HG02981 (cell line): ENCODE data around the gene PLCB4.

Source experiments
- ATAC-seq: cut with Tn5 transposase; IDR thresholded peaks from one replicate; pipeline ENCODE4 v1.9.1; 2021; ENCODE audit warnings: mild to moderate bottlenecking, moderate library complexity; ENCODE audit not compliant: unreplicated experiment

PLCB4 gene

DNA sequence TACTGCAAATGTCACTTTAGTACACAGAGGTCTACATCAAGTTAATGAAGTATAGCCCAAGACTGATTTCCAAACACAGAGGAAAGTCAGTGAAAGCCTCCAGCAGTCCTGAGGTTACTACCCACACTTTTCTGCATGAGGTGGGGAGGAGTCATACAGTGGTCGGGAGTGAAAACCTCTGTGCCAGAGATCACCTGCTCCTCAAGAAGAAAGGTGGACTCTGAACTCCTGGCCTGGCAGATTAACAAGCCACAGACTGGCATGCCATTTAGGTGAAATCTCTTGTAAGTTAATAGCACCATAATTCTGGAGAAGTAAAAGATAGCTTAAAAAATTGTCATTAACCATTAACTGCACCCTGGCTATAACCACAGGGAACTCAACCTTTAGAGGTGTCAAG is 320.5 kb downstream of the PLCB4 start:
- no peak for ATAC-seq

DNA sequence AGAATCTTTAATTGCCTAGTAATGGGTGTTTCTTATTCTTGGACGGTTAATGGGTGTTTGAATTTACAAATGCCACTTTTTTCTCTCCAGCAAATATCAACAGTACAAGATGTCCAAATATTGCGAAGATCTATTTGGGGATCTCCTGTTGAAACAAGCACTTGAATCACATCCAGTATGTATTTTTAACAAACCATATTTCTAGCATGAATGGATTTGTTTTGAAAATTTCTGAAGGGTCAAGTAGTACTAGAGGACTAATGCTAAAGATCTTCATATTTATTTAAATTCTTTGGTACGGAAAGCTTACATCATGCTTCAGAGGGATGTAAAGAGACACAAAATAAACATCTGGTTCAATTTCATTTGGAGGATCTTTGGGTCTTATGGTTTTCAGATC is 321.6 kb downstream of the PLCB4 start:
- ATAC-seq: no peak

DNA sequence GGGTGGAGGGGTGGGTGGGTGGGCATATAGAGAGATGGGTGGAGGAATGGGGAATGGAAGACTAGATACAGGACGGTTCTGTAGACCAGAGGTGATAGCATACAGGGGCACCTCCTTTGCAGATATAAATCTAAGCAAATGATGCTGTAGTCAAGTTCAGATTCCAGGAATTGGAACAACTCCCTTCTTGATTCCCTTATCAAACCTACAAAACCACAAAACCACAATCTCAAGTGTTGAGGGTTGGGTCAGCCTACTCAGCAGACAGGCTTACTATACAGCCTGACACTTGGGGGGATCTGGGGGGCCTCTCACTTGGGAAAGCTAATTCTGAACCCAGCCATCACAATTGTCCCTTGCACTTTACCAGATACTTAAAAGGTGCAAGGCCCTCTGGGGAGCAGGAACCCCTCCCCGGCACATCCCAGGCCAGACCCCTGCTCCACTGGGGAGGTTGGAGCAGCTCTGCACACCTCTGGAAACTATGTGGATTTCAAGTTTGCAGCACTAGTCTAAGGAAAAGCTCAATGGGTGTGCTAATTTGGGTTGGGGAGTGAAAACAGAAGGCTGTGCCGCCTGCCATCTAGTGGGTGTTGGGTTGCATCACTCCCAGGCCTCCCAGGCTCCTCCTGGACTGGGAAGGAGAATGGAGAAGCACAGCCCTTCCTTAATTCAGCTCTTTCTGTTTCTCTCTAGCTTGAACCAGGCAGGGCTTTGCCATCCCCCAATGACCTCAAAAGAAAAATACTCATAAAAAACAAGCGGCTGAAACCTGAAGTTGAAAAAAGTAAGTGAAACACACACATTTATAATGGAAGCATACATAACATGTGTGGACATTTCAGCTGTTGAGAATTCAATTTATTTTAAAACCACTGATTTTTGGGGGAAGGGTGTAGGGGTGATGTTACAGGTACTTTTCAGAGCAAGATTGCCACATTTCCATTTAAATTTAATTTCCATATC is 324.3 kb downstream of the PLCB4 start:
- ATAC-seq: peak; percentile 53

DNA sequence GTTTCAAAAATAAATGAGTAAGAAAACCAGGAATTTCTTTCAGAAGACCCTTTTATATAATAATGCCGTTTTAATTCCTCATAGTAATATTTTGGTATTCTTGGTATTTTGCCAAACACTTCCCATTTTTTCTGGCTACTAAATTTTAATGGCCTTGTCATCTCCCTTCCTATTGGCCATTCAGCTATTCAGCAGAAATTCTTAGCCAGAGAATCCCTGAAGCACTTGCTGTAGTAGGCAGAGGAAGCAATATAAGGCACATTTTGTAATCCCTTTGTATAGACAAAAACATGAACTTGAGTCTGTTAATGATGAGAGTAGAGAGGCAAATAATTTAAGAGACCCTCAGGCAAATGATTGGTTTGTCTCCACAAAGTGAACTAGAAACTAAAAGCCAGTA is 327.1 kb downstream of the PLCB4 start:
- no peak for ATAC-seq

DNA sequence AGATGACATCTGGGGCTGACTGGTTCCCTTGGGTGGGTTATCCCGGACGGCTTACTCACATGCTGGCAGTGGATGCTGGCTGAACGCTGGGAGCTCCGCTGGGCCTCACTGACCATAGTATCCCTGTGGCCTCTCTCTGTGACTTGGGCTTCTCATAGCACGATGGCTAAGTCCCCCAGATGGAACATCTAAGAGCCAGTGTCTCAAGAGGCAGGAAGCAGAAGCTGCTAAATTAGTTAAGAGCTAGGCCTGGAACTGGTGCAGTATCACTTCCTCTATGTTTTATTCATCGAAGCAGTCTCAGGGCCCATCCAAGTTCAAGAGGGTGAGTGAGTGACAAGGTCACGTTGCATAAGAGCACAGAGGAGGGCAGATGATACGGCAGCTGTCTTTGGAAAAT is 329.0 kb downstream of the PLCB4 start:
- peak; percentile 92 for ATAC-seq

DNA sequence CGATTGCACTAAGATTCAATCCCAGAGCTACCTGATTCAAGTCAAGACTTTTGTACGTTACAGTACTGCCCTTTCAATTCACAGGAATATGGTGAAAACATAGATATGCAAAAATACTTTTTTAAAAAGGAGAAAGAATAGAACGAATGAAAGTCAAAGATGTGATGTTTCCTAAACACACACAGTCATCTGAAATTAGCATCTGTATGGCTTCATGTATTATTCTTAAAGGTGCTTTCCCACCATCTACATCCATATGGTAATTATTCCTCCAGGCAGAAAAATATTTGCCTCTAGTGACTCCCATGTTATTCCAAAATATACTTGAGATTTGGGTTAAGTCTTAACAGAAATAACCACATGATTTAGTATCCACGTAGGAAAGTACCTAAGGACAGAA is 330.0 kb downstream of the PLCB4 start:
- ATAC-seq: no peak

DNA sequence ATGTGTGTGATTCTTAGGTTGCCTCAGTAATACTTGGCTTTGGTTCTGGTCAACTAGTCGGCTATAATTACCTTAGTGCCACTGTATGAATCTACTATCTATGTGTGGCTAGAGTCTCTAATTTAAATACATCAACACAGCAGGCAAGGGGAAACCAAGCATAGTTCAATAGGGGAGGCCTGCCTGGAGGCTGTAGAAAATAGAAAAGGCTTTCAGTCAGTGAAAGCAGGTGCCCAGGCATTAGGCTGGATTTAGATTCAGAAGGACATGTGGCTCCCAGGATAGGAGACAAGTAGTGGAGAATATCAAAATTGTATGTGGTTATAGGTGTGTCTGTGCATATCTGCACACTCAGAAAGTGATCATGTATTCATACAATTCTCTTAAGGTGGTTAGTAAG is 330.4 kb downstream of the PLCB4 start:
- ATAC-seq: no peak

DNA sequence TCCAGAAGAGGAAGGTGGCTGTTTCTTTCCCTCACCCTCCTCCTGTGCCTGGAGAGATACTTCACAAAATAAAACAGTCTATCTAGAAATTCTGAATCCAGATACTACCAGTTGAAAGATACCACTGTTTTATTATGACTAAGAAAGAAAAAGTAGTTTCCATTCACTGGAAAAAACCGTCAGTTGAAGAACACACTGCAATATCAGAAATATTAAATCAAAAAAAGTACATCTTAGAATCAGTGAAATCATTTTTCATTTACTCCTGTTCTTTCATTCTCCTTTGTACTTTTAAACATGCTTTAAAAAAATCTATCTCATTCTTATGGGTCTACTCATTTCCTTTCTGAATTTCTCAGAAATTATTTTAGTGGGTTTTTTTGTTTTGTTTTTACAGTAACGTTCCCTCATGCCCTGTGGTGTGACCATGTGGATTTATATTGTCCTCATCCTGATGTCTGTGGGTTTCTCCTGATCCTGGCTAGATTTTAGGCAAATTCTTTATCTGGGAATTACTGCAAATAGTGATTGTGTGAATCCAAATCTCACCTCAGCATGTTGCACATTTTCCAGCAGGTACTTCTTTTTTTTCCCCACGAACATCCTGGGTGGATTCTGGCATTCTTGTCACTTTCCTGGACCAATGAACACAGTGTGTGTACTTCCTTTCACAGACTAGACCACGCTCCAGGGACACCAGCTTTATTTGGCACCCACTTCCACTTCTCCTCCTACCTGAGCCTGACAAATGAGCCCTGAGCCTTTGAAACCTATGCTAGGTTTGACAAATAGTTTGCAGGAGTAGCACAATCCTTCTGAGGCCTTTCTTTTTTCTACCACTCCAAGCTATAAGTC is 331.5 kb downstream of the PLCB4 start:
- ATAC-seq: no peak

DNA sequence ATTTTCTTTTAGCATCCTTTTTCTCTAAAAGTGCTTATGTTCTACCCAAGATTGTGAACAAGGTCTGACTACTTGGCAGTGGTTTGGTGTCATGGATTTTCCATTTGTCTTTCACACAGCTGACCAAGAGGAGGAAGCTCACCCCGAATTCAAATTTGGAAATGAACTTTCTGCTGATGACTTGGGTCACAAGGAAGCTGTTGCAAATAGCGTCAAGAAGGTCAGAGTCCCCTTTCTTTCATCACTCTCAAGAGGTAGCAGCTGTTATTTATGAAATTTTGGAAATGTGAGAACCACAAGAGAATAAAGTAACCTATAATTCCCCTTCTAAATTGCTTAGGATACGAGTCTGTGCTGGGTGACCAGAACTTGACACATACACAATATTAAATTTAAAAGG is 332.5 kb downstream of the PLCB4 start:
- ATAC-seq: no peak

DNA sequence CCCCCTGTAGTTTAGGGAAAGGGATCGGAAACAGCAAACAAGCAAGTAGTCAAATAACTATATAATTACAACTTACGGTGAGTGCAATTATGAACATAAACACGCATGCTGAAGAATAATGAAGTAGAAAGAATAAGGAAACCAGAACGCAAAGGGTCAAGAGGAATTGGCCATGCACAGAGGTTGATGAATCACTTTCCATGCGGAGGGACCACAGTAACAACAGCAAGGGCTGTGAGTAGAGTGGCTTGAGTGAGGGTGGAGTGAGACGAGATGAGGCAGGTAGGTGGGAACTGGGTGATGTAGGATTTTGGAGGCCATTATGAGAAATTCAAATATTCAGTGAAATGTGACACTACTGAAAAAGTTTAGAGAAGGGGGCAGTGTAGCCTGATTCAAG is 333.3 kb downstream of the PLCB4 start:
- no peak for ATAC-seq

DNA sequence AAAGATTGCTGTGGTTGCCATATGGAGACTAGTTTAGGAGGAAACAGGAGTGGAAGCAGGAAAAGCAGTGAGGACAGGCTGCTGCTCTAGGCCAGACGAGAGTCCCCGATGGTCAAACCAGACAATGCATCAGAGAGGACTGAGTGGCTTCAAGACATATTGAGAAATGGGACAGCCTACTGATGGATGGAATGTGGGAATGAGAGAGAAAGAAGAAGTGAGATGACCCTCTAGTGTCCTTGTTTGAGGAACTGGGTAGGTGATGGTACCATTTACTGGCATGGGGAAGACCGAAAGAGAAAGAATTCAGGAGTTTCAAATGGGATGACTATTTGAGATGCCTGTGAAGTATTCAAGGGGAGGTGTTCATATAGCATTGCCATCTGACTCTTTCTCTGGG is 333.7 kb downstream of the PLCB4 start:
- no peak for ATAC-seq

DNA sequence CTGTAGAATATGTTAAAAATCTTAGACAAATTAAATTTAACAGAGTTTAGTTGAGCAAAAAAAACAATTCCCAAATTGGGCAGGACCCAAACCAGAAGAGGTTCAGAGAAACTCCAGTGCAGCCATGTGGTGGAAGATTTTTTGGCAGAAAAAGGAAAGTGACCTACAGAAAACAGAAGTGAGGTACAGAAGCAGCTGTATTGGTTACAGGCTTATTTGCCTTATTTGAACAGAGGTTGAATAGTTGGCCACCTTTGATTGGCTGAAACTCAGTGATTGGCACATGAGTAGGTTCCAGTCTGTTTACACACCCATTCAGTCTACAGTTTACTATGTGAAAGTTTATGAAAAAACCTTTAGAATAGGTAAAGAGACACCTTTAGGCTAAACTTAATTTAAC is 334.6 kb downstream of the PLCB4 start:
- ATAC-seq: no peak

DNA sequence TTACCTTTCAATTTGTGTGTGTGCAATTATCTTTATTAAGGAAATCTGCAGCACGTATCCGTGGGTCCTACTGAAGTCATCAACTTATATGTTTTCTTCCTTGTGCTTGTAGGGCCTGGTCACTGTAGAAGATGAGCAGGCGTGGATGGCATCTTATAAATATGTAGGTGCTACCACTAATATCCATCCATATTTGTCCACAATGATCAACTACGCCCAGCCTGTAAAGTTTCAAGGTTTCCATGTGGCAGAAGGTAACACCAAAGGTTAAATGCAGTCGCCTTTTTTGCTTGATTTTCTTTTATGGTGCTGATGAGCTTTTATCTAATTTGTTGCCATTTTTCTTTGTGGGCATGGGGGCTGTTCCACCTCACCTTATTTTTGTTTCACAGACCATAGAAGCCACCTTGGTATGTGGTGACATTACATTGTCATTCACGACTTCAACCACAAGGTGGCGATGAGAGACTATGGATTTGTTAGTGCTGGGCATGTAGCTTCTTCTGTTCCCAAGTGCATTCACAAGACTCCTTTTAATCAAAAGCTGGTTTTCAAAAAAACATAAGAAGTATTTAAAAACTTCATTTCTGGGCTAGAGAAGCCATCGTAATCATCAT is 339.0 kb downstream of the PLCB4 start:
- peak; percentile 67 for ATAC-seq

DNA sequence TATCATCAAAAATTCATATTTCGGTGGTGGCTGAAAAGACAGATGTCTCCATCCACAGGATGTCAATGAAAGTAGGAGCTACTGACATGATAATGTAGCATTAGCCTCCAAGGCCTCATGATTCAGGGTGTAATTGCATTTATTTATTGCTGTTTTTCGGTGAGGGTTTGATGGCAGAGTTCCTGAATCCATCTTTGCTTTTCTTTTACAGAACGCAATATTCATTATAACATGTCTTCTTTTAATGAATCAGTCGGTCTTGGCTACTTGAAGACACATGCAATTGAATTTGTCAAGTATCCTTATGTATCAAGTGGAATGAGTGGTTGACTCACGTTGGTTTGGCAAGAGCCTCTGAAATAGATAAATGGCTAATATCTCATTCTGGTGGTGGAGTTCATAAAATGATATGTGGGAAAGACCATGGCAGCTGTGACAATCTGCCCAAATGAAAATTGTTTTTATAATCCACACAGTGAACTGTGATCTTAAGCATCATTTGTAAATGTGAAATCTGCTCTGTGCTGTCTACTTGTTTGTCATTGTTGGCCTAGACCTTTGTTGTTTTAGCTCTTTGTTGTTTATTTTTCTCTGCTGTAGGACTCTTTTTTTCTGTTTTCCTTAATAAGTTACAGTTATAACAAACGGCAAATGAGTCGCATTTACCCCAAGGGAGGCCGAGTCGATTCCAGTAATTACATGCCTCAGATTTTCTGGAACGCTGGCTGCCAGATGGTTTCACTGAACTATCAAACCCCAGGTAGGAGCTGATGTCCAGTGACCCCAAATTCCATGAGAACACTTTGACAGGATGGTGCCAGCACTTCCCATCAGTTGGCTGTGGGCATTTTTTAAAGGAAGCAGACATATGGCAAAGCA is 339.8 kb downstream of the PLCB4 start:
- ATAC-seq: peak; percentile 12

DNA sequence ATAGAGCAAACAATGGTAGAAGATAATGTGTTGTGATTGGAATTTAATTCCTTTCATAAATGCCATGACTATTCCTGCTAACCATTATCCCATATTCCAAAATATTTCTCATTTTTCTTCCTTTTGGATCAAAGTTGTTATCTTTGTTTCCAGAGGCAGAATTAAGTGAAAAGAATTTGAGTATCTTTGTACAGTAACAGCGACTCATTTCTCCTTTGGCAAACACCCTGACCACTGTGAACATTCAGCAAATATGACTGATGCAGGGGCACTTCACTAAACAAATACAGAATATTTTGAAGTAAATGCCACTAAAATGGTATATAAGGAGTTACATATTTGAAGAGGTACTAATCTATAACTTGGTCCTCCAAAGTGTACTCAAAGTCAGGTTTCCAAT is 340.5 kb downstream of the PLCB4 start:
- ATAC-seq: no peak

DNA sequence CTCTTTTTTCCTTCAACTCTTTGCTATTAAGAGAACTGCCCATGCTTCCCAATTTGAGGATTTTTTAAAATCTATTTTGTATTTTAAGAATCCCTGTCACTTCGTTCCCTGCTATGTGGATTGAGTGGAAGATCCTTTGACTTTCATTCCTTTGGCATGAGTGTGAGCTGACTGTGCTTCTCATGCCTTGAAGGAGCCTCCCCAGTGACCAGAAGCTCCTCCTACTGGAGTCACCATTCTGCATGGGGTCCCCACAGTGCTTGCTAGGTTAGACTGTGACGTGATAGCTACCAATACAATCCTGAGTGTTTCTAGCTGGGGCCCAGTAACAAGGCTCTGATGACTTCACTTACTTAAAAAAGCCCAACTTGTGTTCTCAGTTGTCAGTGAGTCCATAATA is 341.1 kb downstream of the PLCB4 start:
- ATAC-seq: no peak

DNA sequence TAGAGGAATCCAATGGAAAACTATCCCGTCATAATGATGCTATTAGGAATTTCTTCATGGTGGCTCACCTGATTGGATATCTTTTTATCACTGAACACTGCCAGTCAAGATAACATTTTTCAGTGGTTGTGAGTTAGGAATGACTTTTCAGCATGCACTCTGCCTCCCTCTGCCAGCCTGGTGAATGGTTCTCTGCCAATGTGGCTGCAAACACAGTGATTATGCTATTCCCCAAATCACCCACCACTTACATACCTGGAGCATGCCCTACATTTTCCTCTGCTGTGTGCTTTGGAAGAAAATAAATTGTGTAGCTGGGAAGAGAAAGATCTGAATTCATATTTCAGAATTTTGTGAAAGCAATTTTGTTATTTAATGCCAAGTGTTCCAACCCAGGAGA is 342.9 kb downstream of the PLCB4 start:
- ATAC-seq: no peak

DNA sequence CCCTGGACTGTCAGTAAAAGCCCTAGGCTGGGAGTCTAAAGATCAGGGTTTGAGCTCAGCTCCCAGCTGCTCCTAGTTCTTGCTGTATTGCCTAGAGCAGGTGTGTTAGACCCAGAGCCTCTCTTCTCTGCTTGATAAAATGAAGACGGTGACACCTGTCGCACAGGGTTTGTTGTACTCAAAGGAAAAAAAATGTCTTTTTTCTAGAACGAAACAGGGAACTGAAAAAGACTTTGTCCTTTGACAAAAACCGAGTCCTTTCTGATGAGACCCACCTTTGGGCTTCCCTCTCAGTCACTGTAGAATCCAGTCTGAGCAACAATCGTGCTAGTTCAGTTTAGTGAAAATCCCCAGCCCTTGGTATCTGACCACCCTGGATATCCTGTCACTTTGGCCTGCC is 343.4 kb downstream of the PLCB4 start:
- ATAC-seq: peak; percentile 74

DNA sequence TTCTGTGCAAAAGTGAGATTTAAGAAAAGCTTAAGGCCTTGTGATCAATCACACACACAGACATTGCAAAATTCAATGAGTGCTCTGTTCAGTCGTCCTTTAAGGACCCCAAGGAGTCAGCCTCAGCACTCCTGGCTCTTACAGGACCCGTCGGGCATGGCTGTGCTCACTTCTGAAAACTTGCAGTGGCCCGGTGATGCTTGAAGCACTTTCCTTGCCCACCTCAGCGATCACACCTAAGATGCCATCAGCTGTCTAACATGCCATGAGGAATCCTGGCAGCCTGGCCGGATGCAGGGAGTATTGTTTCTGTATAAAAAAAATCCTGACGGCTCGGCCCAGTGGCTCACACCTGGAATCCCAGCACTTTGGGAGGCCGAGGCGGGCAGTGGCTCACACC is 344.1 kb downstream of the PLCB4 start:
- ATAC-seq: no peak

DNA sequence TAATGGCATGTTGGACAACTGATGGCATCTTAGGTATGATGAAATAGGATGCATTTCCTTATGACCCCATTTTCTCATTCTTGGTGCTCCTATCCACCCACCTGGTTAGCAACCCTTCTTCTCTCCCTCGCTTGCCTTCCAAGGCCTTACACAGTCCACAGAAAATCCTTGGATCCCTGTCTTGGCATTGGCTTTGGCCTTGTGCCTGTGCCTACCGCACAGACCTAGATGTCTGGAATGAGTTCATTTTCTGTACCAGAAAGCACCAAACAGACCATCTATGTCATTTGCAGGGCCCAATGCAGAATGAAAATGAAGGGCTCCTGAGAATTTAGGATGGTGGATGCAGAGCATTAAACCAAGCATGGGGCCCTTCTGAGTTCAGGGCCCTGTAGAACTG is 346.5 kb downstream of the PLCB4 start:
- ATAC-seq: no peak

DNA sequence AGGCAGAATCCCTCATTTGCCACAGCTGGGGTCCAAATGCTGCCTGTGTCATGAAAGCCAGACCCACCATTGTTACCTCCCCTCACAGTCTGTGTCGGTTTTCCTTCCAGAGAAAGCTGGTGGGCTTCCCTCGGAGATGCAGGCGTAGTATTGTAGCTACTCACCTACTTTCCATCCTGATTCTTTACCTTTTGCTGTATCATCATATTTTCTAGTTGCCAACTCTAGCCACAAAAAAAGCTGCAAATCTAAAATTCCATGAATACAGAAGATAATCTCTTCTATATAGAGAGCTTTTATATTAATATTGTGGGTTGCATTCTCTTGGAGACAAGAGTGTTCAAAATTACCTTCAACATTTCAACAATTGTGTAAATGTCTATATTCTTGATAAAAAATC is 347.5 kb downstream of the PLCB4 start:
- ATAC-seq: no peak
